ENCODE measurements around the gene PIR.

The PIR gene

GRCh38 chrX:15493118-15493962 is at the start of gene PIR:
PIR (minus strand) TSS chrX:15493333; CDS start chrX:15491257, 2,076 bp downstream.
- peak; percentile 60 for DNase-seq

DNA sequence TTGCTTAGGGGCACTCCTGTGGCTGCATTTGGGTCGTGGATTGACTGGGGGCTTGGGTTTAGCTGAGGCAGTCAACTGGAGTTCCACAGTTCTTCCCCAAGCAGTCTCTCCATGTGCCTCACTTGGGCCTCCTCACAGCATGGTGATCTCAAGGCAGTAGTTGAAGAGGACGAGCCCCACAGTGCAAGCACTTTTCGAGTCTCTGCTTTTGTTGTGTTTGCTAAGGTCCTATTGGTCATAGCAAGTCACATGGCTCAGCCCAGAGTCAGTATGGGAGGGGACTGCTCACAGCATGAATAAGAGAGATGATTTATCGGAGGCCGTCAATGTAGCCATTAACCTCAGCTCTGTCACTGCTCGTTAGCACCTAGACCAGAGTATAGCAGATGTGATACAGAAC is 37.2 kb upstream of the PIR start:
- DNase-seq = no peak

DNA sequence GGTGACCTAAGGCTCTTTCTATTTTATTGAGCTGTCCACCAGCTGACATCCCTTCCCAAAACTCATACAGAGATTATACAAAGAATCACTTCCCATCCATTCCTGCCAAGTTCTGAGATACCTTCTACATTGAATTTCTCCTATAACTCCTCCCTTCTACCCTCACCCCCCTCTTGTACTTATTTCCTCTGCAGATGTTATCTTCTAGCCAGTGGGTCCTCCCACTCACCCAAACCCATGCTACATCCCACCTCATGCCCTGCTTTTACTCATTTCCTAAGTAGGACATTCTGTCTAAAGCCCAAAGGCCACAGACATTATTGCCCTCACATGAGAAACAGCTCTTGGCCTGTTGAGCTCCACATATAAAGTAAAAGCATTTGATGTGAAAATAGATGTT is 36.0 kb upstream of the PIR start:
- DNase-seq = no peak

GRCh38 chrX:15525664-15526416 is 32.7 kb upstream of the PIR start:
- no peak for DNase-seq

- DNase-seq = no peak
Measured at GRCh38 chrX:15524417-15524816, 31.3 kb upstream of the PIR start.

GRCh38 chrX:15523088-15523487 is 30.0 kb upstream of the PIR start:
- no peak for DNase-seq

- no peak for DNase-seq
Measured at GRCh38 chrX:15522464-15522863, 29.3 kb upstream of the PIR start.

- DNase-seq = no peak
Measured at GRCh38 chrX:15515931-15516330, 22.8 kb upstream of the PIR start.

GRCh38 chrX:15514279-15514678 is 21.1 kb upstream of the PIR start:
- DNase-seq = no peak

GRCh38 chrX:15512401-15512965 is 19.4 kb upstream of the PIR start:
- DNase-seq = no peak

DNA sequence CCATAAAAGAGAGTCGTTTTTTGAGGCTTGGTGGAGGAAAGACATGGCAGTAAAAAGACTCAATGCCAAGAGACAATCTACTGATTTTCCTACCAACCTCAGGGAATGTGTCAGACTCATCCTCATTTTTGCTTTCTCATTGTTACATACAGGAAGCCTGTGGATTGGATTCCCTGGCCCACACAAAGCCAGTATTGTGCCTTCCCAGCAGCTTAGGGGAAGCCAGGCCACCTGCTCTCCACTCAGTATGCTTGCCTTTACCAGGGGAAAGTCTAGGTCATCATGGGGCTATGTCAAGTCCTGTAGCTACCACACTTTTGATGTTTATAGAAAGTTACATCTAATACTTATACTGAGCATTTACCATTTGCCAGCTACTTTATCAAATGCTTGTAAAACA is 18.4 kb upstream of the PIR start:
- no peak for DNase-seq

DNA sequence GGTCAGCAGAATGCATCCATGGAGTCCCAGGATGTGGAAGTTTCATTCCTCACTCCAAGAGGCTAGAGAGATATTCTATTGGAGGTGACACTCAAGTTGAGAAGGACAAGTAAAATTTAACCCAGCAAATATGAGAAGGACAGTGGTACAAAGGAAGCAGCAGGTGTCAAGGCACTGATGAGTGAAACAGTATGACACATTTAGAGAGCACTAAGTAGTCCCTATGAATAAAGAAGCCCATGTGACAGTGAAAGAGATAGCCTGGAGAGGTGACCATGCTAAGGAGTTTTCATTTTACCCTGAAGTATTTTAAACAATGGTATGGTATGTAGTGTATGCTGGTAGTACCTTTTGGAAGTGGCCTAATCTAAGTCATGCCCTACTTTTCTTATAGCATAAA is 16.7 kb upstream of the PIR start:
- DNase-seq = no peak

DNA sequence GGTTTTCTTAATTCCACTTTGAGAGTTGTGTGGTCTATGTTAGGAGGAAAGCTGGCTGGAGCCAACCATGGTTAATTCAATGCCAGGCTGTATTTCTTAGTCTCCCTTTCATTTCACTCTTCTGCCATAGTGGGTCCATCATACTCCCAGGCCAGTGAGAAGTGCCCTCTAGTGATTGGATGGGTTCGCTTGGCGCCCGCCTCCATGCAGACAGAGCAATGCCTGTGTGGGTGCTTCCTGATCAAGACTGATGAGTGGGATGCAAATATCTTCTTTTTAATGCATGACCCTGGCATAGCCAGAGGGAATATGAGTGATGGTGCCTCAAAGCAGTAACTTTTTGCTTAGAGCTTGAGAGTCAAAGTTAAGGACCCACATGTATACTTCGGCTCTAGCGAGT is 13.9 kb upstream of the PIR start:
- no peak for DNase-seq

GRCh38 chrX:15505101-15505500 is 12.0 kb upstream of the PIR start:
- no peak for DNase-seq

DNA sequence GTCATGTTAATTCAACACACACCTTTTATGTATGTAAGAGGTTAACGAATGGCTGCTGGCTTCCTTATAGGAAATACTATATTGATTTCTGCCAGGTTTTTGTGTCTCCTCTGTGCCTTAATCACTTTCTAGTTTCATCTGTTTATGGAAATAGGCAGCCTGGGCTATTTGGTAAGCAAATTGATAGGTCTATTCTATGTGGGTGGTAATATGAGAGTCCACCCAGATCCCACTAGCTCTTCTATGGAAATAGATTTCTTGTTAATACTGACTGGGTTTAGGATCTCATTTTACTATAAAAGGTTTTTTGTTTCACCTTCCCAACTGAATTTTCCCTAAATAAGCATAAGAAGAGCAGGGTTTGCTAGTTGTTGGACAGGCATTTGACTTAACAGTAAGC is 11.5 kb upstream of the PIR start:
- DNase-seq = no peak

- no peak for DNase-seq
Measured at GRCh38 chrX:15501506-15501905, 8.4 kb upstream of the PIR start.

DNA sequence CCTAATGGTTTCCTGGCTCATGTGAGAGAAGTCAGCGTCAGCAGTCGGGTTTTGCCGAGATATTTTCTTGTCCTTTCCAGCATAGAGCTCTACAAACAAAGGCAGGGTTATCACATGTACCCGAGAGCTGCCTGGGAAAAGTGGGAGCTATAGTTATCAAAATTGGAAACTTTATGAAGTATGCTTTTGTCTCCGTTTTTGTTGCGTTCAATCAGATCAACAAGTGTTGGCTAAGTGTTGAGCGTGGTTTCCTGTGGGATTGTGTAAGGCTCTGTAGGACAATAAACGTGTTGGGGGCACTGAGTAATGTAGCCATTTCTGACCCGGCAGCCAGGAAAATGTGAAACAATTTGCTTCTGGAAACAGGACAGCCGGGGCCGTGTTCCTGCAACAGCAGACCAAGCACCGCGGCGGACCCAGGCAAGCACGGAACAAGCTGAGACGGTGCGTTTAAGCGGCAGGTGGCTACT is 7.4 kb upstream of the PIR start, which contains the start of gene BMX:
Gene BMX (plus strand): TSS at position 311 of the 470 bp plus-strand sequence. CDS start 7,547 bp downstream, outside the sequence.
- no peak for DNase-seq

- DNase-seq = no peak
Measured at GRCh38 chrX:15499976-15500375, 6.8 kb upstream of the PIR start.

- DNase-seq = no peak
Measured at GRCh38 chrX:15498741-15499140, 5.6 kb upstream of the PIR start.

DNA sequence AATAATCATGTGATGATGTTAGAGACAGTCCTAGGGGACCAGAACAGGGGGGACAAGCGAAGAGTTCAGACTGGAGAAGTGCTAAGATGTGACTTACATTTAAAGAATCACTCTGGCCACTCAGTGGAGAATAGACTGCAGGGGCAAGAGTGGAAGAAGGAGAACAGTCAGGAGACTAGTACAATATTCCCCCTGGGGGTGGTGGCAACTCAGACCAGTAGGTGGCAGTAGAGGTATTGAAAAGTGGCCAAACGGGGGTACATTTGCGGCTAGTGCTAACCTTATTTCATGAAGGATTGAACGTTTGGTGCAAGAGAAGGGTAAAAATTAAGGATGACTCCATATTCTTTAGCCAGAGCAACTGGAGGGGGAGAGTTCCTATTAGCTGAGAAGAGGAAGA is 4.7 kb upstream of the PIR start:
- DNase-seq = peak; percentile 52

DNA sequence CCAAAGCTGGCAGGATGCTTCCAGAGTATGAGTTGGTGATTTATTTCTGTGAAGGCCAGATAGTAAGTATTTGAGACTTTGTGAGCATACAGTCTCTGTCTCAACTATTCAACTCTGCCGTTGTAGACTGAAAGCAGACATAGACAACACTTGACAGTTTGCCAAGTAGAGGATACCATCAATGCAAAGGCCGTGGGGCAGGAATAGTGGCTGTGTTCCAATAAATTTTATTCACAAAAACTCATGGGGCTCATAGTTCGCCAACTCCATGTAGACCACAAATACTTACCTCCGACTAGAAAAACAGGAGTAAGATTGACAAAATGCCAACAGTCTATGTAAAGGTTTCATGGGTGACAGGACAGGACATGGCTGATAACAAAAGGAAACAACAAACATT is 3.7 kb upstream of the PIR start:
- no peak for DNase-seq

- DNase-seq = no peak
Measured at GRCh38 chrX:15495801-15496200, 2.7 kb upstream of the PIR start.

DNA sequence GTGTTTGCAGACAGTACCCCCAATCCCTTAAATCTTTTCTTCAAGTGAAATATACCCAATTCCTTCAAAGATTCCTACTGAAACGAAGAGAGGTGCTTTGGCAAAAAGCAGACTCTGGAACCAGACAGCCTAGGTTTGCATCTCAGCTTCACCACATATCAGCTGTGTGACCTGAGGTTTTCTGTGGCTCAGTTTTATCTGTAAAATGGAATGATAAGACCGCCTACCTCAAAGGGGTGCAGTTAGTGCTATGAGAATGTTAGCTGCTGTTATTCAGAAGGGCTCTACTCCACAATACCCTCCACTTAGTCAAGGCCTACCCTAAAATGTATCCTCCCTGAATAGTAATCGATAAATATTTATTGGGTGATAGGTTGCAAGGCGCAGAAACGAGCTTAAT is 664 bp downstream of the PIR start:
- DNase-seq = no peak

DNA sequence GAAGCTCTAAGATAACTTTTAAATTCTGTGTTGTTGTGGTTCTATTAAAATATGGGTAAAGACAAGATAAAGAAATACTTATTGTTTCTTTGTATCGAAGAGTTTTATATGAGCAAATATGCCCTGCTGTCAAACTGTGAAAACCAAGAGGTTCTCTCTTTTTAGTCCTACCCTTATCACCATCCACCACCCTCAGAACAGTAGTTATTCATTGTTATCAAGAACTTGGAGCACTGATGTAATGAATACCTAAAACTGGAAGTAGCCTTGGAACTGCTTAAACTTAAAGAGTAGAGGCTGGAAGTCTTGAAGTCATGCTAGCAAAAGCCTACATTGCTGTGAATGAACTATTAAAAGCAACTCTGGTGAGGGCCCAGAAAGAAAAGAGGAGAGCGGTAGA is 9.2 kb downstream of the PIR start:
- no peak for DNase-seq
